Smooth muscle cell (in vitro differentiated cells): ENCODE results near the gene CUL1. TPM values are rescaled to one million over a fixed set of nuclear protein-coding genes. Genes with fewer than 3 reads are reported as not detected.

ENCODE experiments used
- DNase-seq: peaks from one replicate; lab custom pipeline; 2025; ENCODE audit not compliant: unreplicated experiment; lab: John Stamatoyannopoulos, UW
- H2AFZ ChIP-seq: fragments of 200-600 bp; sonication (generic); 2 replicates; pipeline ENCODE4 v1.6.0; 2016; ENCODE audit warnings: antibody characterized with exemption, low read depth, mild to moderate bottlenecking
- H3F3A ChIP-seq: fragments of 200-600 bp; sonication (generic); 2 replicates; pipeline ENCODE4 v1.6.0; 2017; ENCODE audit warnings: antibody characterized with exemption, low read depth
- H3K27ac ChIP-seq: fragments of 200-600 bp; sonication (generic); 2 replicates; pipeline ENCODE4 v1.5.1; 2016; ENCODE audit warnings: low read depth, mild to moderate bottlenecking
- H3K27me3 ChIP-seq: fragments of 200-600 bp; sonication (generic); 2 replicates; pipeline ENCODE4 v1.6.1; 2016; ENCODE audit warnings: low read depth, mild to moderate bottlenecking
- H3K36me3 ChIP-seq: fragments of 200-600 bp; sonication (generic); 2 replicates; pipeline ENCODE4 v1.5.1; 2016; ENCODE audit warnings: low read depth
- H3K4me1 ChIP-seq: fragments of 200-600 bp; sonication (generic); 2 replicates; pipeline ENCODE4 v1.5.1; 2016; ENCODE audit warnings: low read depth
- H3K4me2 ChIP-seq: fragments of 200-600 bp; sonication (generic); 2 replicates; pipeline ENCODE4 v1.6.0; 2016; ENCODE audit warnings: mild to moderate bottlenecking
- H3K4me3 ChIP-seq: fragments of 200-600 bp; sonication (generic); 2 replicates; pipeline ENCODE4 v1.5.1; 2016; ENCODE audit warnings: mild to moderate bottlenecking
- H3K79me2 ChIP-seq: fragments of 200-600 bp; sonication (generic); 2 replicates; pipeline ENCODE4 v1.6.0; 2016; ENCODE audit warnings: low read depth, mild to moderate bottlenecking
- H3K9ac ChIP-seq: fragments of 200-600 bp; sonication (generic); 2 replicates; pipeline ENCODE4 v1.6.0; 2016; ENCODE audit warnings: low read depth
- H3K9me3 ChIP-seq: fragments of 200-600 bp; sonication (generic); replicated peaks from 2 replicates; pipeline ENCODE4 v1.5.1; 2016; ENCODE audit warnings: low read depth
- H4K20me1 ChIP-seq: fragments of 200-600 bp; sonication (generic); 2 replicates; pipeline ENCODE4 v1.6.0; 2016; ENCODE audit warnings: low read depth
- CTCF ChIP-seq: fragments of 200-600 bp; sonication (generic); IDR thresholded peaks from 2 replicates; pipeline ENCODE4 v1.5.1; 2017; ENCODE audit warnings: borderline replicate concordance, mild to moderate bottlenecking, antibody characterized with exemption; ENCODE audit not compliant: insufficient read depth, poor library complexity, severe bottlenecking
- WGBS: methylation state at CpG from one replicate; pipeline ENCODE4 v1.1.7; 2016; ENCODE audit warnings: low lambda C conversion rate; 5-methylcytosine and 5-hydroxymethylcytosine counted together
- polyA plus RNA-seq: library from polyadenylated mRNA; unstranded; fragments of >200 nt; fragmentation: Nextera tagmentation; extraction: Ambion mirVana; gene quantifications from 2 replicates; pipeline ENCODE4 v1.2.1, GENCODE V29; 2016
- total RNA-seq: library from RNA; depleted of rRNA; stranded (reverse); fragments of >200 nt; gene quantifications from 2 replicates; pipeline ENCODE4 v1.2.3, GENCODE V29; 2014

CUL1 gene
- total and polyA plus RNA-seq, 2 experiments from 2014 or later, result 38.2 to 44.8 TPM

- no peaks in the 10 kb centered on the region for H3K4me1 ChIP-seq
- no peak overlapping the region for H3K4me3 ChIP-seq
- no peak overlapping the region for H3K27ac ChIP-seq
- H4K20me1 ChIP-seq, result no peaks in the 10 kb centered on the region
- no peak overlapping the region for H2AFZ ChIP-seq
- H3K4me2 ChIP-seq, result no peak overlapping the region
- WGBS, result 97% methylated on average over 7 of the region's 7 CpGs
- H3K79me2 ChIP-seq, result no peaks in the 10 kb centered on the region
- DNase-seq, result no peak
- H3K27me3 ChIP-seq, result no peaks in the 10 kb centered on the region
- H3F3A ChIP-seq, result no peaks in the 10 kb centered on the region
- TF ChIP-seq CTCF, result no peak
- no peaks in the 10 kb centered on the region for H3K36me3 ChIP-seq
- H3K9me3 ChIP-seq, result no peaks in the 10 kb centered on the region
- no peak overlapping the region for H3K9ac ChIP-seq
Observed at GRCh38 chr7:148806187-148806586, 107.5 kb downstream of the CUL1 start.

- TF ChIP-seq CTCF, result no peak
- Histone ChIP-seq H3K9ac (no peak overlapping the region), H3K4me3 (no peak overlapping the region), H3K9me3 (no peaks in the 10 kb centered on the region), H3K27ac (no peak overlapping the region), H3K27me3 (no peaks in the 10 kb centered on the region), H3K4me1 (no peaks in the 10 kb centered on the region), H3F3A (no peaks in the 10 kb centered on the region), H3K79me2 (no peaks in the 10 kb centered on the region), H3K36me3 (no peaks in the 10 kb centered on the region), H3K4me2 (no peak overlapping the region), H2AFZ (no peak overlapping the region), H4K20me1 (no peaks in the 10 kb centered on the region)
- 75% methylated on average over 4 of the region's 4 CpGs for WGBS
- DNase-seq, result no peak
Observed at GRCh38 chr7:148807436-148807835, 108.7 kb downstream of the CUL1 start.

GRCh38 chr7:148809856-148810255 lies 111.2 kb downstream of the CUL1 start:
- Histone ChIP-seq H3K4me1 (no peaks in the 10 kb centered on the region), H3K27ac (no peak overlapping the region), H3K27me3 (no peaks in the 10 kb centered on the region), H3K4me2 (no peak overlapping the region), H3K4me3 (no peak overlapping the region), H3K36me3 (no peaks in the 10 kb centered on the region), H2AFZ (no peak overlapping the region), H3F3A (no peaks in the 10 kb centered on the region), H3K9ac (no peak overlapping the region), H3K9me3 (no peaks in the 10 kb centered on the region), H4K20me1 (no peaks in the 10 kb centered on the region), H3K79me2 (no peaks in the 10 kb centered on the region)
- no peak for TF ChIP-seq CTCF
- DNase-seq, result no peak
- 81% methylated on average over 4 of the region's 4 CpGs for WGBS

- no peak for DNase-seq
- Histone ChIP-seq H3K9me3 (no peaks in the 10 kb centered on the region), H3K9ac (no peak overlapping the region), H3K4me3 (no peak overlapping the region), H4K20me1 (no peaks in the 10 kb centered on the region), H3K27ac (no peak overlapping the region), H2AFZ (no peak overlapping the region), H3K4me2 (no peak overlapping the region), H3K79me2 (no peaks in the 10 kb centered on the region), H3K36me3 (no peaks in the 10 kb centered on the region), H3K4me1 (no peaks in the 10 kb centered on the region), H3K27me3 (no peaks in the 10 kb centered on the region), H3F3A (no peaks in the 10 kb centered on the region)
- WGBS, result 96% methylated on average over 4 of the region's 4 CpGs
- no peak for TF ChIP-seq CTCF
Observed at GRCh38 chr7:148811892-148812291, 113.2 kb downstream of the CUL1 start.
